Sigmoid colon (tissue), 7 donors: Measurements from ENCODE around the gene IGF2BP2. TPM values are rescaled to one million over a fixed set of nuclear protein-coding genes. Genes with fewer than 3 reads are reported as not detected.

Experiments
- DNase-seq: peaks from one replicate; pipeline ENCODE4 v3.0.0-alpha.2; 2019
- H3K27ac ChIP-seq, 4 donors: fragments of 200-600 bp; sonication (generic); one replicate each; pipeline ENCODE4 v1.5.1; 2016 to 2019; ENCODE audit warnings: mild to moderate bottlenecking in 1 of 4
- H3K27me3 ChIP-seq, 3 donors: fragments of 200-600 bp; sonication (generic); one replicate each; pipeline ENCODE4 v1.5.1; 2019; ENCODE audit warnings: mild to moderate bottlenecking in 1 of 3
- H3K36me3 ChIP-seq, 4 donors: fragments of 200-600 bp; sonication (generic); one replicate each; pipeline ENCODE4 v1.5.1; 2016 to 2019
- H3K4me1 ChIP-seq, 4 donors: fragments of 200-600 bp; sonication (generic); one replicate each; pipeline ENCODE4 v1.5.1; 2017 to 2019
- H3K4me3 ChIP-seq, 4 donors: fragments of 200-600 bp; sonication (generic); one replicate each; pipeline ENCODE4 v1.5.1; 2017 to 2019; ENCODE audit warnings: mild to moderate bottlenecking in 2 of 4, moderate library complexity in 1 of 4
- H3K9me3 ChIP-seq, 4 donors: fragments of 200-600 bp in 3 of 4; sonication (generic) in 3 of 4; one replicate each; pipeline versions ENCODE4 v1.5.1 to v1.6.1; 2013 to 2019
- EP300 ChIP-seq, 4 donors: sonication (generic); formaldehyde crosslinking; IDR thresholded peaks; one replicate each; pipeline ENCODE4 v1.6.1; 2017; ENCODE audit warnings: antibody characterized with exemption in 4 of 4
- POLR2A ChIP-seq, 2 donors: fragments of 450-650 bp; IDR thresholded peaks; one replicate each; pipeline ENCODE4 v1.6.1; 2016; ENCODE audit warnings: antibody characterized with exemption in 2 of 2, mild to moderate bottlenecking in 2 of 2, moderate library complexity in 2 of 2
- POLR2AphosphoS5 ChIP-seq, 4 donors: sonication (generic); formaldehyde crosslinking; IDR thresholded peaks; one replicate each; pipeline ENCODE4 v1.6.1; 2017; ENCODE audit warnings: antibody characterized with exemption in 4 of 4
- WGBS, 2 donors: extraction: QIAGEN DNeasy Blood & Tissue Kit; methylation state at CpG; one replicate each; pipeline ENCODE4 v1.1.7; 2013; 5-methylcytosine and 5-hydroxymethylcytosine counted together
- intact Hi-C: fragments of 100-400 bp; cut with DNase I; formaldehyde crosslinking; loops from one replicate; pipeline ENCODE4 v1.15.1; 2023
- polyA plus RNA-seq, 3 donors: library from polyadenylated mRNA; stranded (reverse); fragments of 200-250 nt; gene quantifications; one replicate each; pipeline ENCODE4 v1.2.3, GENCODE V29; 2013
- total RNA-seq, 4 donors: library from RNA; depleted of rRNA; stranded (reverse); fragments of >200 nt; gene quantifications; one replicate each; pipeline ENCODE4 v1.1.0, GENCODE V29; 2016
- TF ChIP-seq, protein P1 (sequence below), 4 experiments: fragments of 450-650 bp in 3 of 4; fragments of 200-600 bp in 1 of 4; IDR thresholded peaks; one replicate each; pipeline ENCODE4 v1.5.1; 2016 to 2019; ENCODE audit warnings: antibody characterized with exemption in 4 of 4, mild to moderate bottlenecking in 3 of 4, moderate library complexity in 2 of 4
- donor health status: healthy with polysubstance abuse.
- donor health status: Bipolar disorder and iron deficiency.
- donor health status: healthy.

IGF2BP2 gene
- total and polyA plus RNA-seq, 7 donors: 6.3 to 20.7 (median 14.7) TPM

DNA sequence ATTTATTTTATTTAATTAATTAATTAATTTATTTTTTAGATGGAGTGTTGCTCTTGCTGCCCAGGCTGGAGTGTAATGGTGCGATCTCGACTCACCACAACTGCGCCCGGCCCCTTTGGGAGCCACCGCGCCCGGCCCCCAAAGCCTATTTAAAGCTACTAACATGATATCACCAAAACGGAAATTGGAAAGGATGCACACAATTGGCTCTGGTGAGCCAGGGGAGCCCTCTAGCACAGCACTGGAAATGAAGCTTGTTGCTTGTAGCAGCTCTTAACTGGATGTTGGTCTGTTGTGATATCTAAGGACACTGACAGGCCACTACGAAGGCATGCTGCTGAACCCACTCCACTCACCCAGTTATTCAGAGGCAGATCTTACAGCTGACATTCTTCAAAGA, 104.5 kb downstream of the IGF2BP2 start:
- H3K9me3 ChIP-seq: no peaks in the 10 kb centered on the region
- no peak overlapping the region for H3K27ac ChIP-seq
- H3K4me3 ChIP-seq: no peak overlapping the region
- WGBS, 2 donors: 90 to 96% methylated on average over 9 of the region's 9 CpGs
- intact Hi-C loops: no loop called here
- H3K27me3 ChIP-seq: no peaks in the 10 kb centered on the region
- TF ChIP-seq POLR2AphosphoS5 (IDR thresholded peaks at IDR 0.05): no peak
- H3K36me3 ChIP-seq: no peaks in the 10 kb centered on the region
- H3K4me1 ChIP-seq: no peaks in the 10 kb centered on the region
- no peak for DNase-seq

- H3K36me3 ChIP-seq: no peaks in the 10 kb centered on the region
- WGBS, 2 donors: 91 to 95% methylated on average over 7 of the region's 7 CpGs
- intact Hi-C loops: no loop called here
Measured at GRCh38 chr3:185718736-185719593, 105.9 kb downstream of the IGF2BP2 start.

DNA sequence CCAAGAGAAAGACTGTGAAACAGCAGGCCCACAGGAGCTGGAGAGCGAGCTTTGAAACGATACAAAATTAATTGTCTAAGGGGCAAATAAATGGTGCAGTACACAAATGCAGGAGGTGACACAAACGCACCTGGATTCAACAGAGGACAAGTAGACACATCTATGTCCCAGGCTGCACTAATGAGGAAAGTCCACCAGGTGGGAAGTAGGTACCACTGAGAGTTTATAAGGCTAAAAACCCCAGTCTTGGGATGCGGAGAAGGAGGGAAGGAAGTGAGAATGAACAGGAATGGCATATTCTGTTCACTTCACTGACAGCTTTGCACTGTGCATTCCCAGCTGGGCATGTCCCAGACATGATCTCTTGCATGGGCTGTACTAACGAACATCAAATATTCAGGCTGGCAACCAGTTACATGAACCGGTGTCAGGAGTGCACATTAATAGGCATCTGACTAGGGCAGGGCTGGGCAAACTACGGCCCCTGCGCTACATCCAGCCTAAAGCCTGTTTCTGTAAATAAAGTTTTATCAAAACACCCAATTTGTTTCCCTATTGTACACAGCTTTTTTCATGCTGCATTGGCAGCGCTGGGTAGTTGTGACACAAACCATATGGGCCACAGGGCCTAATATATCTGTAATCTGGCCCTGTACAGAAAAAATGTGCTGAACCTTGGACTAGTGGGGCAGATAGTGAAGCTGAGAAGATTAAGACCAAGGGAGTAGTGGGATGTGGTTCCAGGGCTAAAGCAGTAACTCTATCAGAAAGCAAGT, 107.0 kb downstream of the IGF2BP2 start:
- Histone ChIP-seq H3K27ac (no peak overlapping the region), H3K9me3 (peaks cover 0 to 2% (median 0%) of the 10 kb centered on the region in 4 donors), H3K4me1 (no peaks in the 10 kb centered on the region), H3K4me3 (no peak overlapping the region), H3K36me3 (no peaks in the 10 kb centered on the region), H3K27me3 (no peaks in the 10 kb centered on the region)
- DNase-seq: no peak
- WGBS, 2 donors: 91% methylated on average over 9 of the region's 9 CpGs
- TF ChIP-seq POLR2A (IDR thresholded peaks at IDR 0.05): no peak
- intact Hi-C loops: no loop called here

More at GRCh38 chr3:185718736-185719593, 105.9 kb downstream of the IGF2BP2 start:
- no peaks in the 10 kb centered on the region for H3K4me1 ChIP-seq
- no peak overlapping the region for H3K27ac ChIP-seq
- TF ChIP-seq POLR2AphosphoS5 (IDR thresholded peaks at IDR 0.05): no peak
- TF ChIP-seq EP300 (IDR thresholded peaks at IDR 0.05): no peak
- TF ChIP-seq, protein P1, sequence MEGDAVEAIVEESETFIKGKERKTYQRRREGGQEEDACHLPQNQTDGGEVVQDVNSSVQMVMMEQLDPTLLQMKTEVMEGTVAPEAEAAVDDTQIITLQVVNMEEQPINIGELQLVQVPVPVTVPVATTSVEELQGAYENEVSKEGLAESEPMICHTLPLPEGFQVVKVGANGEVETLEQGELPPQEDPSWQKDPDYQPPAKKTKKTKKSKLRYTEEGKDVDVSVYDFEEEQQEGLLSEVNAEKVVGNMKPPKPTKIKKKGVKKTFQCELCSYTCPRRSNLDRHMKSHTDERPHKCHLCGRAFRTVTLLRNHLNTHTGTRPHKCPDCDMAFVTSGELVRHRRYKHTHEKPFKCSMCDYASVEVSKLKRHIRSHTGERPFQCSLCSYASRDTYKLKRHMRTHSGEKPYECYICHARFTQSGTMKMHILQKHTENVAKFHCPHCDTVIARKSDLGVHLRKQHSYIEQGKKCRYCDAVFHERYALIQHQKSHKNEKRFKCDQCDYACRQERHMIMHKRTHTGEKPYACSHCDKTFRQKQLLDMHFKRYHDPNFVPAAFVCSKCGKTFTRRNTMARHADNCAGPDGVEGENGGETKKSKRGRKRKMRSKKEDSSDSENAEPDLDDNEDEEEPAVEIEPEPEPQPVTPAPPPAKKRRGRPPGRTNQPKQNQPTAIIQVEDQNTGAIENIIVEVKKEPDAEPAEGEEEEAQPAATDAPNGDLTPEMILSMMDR (IDR thresholded peaks at IDR 0.05): no peak
- TF ChIP-seq POLR2A (IDR thresholded peaks at IDR 0.05): no peak
- DNase-seq: no peak
- H3K4me3 ChIP-seq: no peak overlapping the region
- no peaks in the 10 kb centered on the region for H3K27me3 ChIP-seq
- peaks cover 0 to 2% (median 0%) of the 10 kb centered on the region in 4 donors for H3K9me3 ChIP-seq

- intact Hi-C loops: no loop called here
- TF ChIP-seq POLR2AphosphoS5 (IDR thresholded peaks at IDR 0.05): no peak
- TF ChIP-seq, protein P1 (IDR thresholded peaks at IDR 0.05): no peak
- no peak for TF ChIP-seq EP300 (IDR thresholded peaks at IDR 0.05)
- TF ChIP-seq POLR2A (IDR thresholded peaks at IDR 0.05): no peak
- WGBS, 2 donors: 38 to 55% methylated on average over 4 of the region's 4 CpGs
- Histone ChIP-seq H3K4me1 (no peaks in the 10 kb centered on the region), H3K27ac (no peak overlapping the region), H3K36me3 (no peaks in the 10 kb centered on the region), H3K4me3 (no peak overlapping the region), H3K27me3 (no peaks in the 10 kb centered on the region), H3K9me3 (peaks cover 0 to 2% (median 0%) of the 10 kb centered on the region in 4 donors)
- DNase-seq: no peak
Measured at GRCh38 chr3:185717121-185717520, 107.7 kb downstream of the IGF2BP2 start.

- no peaks in the 10 kb centered on the region for H3K4me1 ChIP-seq
- H3K4me3 ChIP-seq: no peak overlapping the region
- H3K27ac ChIP-seq: no peak overlapping the region
- WGBS, 2 donors: 19 to 55% methylated on average over 8 of the region's 8 CpGs
- peaks cover 0 to 2% (median 0%) of the 10 kb centered on the region in 4 donors for H3K9me3 ChIP-seq
- DNase-seq: no peak
- no peaks in the 10 kb centered on the region for H3K27me3 ChIP-seq
- no peak for TF ChIP-seq POLR2AphosphoS5 (IDR thresholded peaks at IDR 0.05)
- TF ChIP-seq EP300 (IDR thresholded peaks at IDR 0.05): no peak
- TF ChIP-seq, protein P1 (IDR thresholded peaks at IDR 0.05): no peak
- TF ChIP-seq POLR2A (IDR thresholded peaks at IDR 0.05): no peak
- no peaks in the 10 kb centered on the region for H3K36me3 ChIP-seq
- intact Hi-C loops: no loop called here
Measured at GRCh38 chr3:185716436-185717108, 108.3 kb downstream of the IGF2BP2 start.
